IMR-90 (cell line): ENCODE measurements around the gene UPF1. TPM values are rescaled to one million over a fixed set of nuclear protein-coding genes. Genes with fewer than 3 reads are reported as not detected.
A peak's percentile ranks its signal among the peaks of the same experiment; 100 is the strongest.

Experiments used
- ATAC-seq: fragments of 200-7000 bp; cut with Tn5 transposase; 2 replicates; pipeline ENCODE4 v1.9.1; 2020; ENCODE audit warnings: low read depth, mild to moderate bottlenecking, moderate library complexity
- BruUV-seq: library from RNA; stranded (reverse); fragments of 400-500 nt; replicated peaks from 2 replicates; lab custom pipeline; 2021; lab: Mats Ljungman, UMichigan
- CTCF ChIA-PET: fragments of 300-600 bp; formaldehyde crosslinking; extraction: SDS; loops from one replicate; lab custom pipeline; 2021; ENCODE audit warnings: antibody characterized with exemption; lab: Yijun Ruan, JAX
- POLR2A ChIA-PET: fragments of 300-600 bp; sonication (Branson Sonifier 250); formaldehyde crosslinking; loops from one replicate; lab custom pipeline; 2022; ENCODE audit warnings: antibody characterized with exemption; ENCODE audit not compliant: unreplicated experiment; lab: Charles Lee
- DNase-seq: peaks from one replicate; pipeline ENCODE4 v3.0.0; 2013
- H2AFZ ChIP-seq: replicated peaks from 2 replicates; pipeline ENCODE3; 2013; ENCODE audit warnings: low read length, mild to moderate bottlenecking; ENCODE audit not compliant: poor library complexity
- H2AK5ac ChIP-seq: 2 replicates; pipeline ENCODE4 v1.6.1; 2013; ENCODE audit warnings: low read depth, low read length, inconsistent platforms
- H2AK9ac ChIP-seq: replicated peaks from 2 replicates; pipeline ENCODE3; 2013; ENCODE audit warnings: mild to moderate bottlenecking, low read depth, low read length, moderate library complexity; ENCODE audit not compliant: poor library complexity
- H2BK120ac ChIP-seq: 2 replicates; pipeline ENCODE4 v1.6.1; 2013; ENCODE audit warnings: low read depth, low read length, inconsistent platforms
- H2BK15ac ChIP-seq: 3 replicates; pipeline ENCODE4 v1.6.1; 2013; ENCODE audit warnings: low read depth, low read length, inconsistent platforms
- H2BK20ac ChIP-seq: 2 replicates; pipeline ENCODE4 v1.6.1; 2013; ENCODE audit warnings: low read depth, mild to moderate bottlenecking, inconsistent platforms, low read length, moderate library complexity
- H2BK5ac ChIP-seq: 2 replicates; pipeline ENCODE4 v1.6.1; 2013; ENCODE audit warnings: mild to moderate bottlenecking, low read depth, low read length, inconsistent platforms; ENCODE audit not compliant: poor library complexity, severe bottlenecking
- H3K14ac ChIP-seq: replicated peaks from 2 replicates; pipeline ENCODE4 v1.6.1; 2013; ENCODE audit warnings: low read depth, low read length, inconsistent platforms
- H3K18ac ChIP-seq: 2 replicates; pipeline ENCODE4 v1.6.1; 2013; ENCODE audit warnings: low read depth, low read length, control low read depth
- H3K23ac ChIP-seq: 2 replicates; pipeline ENCODE4 v1.6.1; 2013; ENCODE audit warnings: low read depth, low read length, inconsistent platforms
- H3K27ac ChIP-seq: 2 replicates; pipeline ENCODE4 v1.5.1; 2013; ENCODE audit warnings: mild to moderate bottlenecking, control low read depth, low read length; ENCODE audit not compliant: insufficient read depth
- H3K27me3 ChIP-seq: 2 replicates; pipeline ENCODE4 v1.6.1; 2013; ENCODE audit warnings: low read length; ENCODE audit not compliant: control insufficient read depth, insufficient read depth
- H3K36me3 ChIP-seq: 2 replicates; pipeline ENCODE4 v1.6.1; 2013; ENCODE audit warnings: low read length, mixed read lengths; ENCODE audit not compliant: control insufficient read depth, insufficient read depth
- H3K4ac ChIP-seq: 2 replicates; pipeline ENCODE4 v1.6.1; 2013; ENCODE audit warnings: low read depth, low read length, inconsistent platforms
- H3K4me1 ChIP-seq: 2 replicates; pipeline ENCODE4 v1.6.1; 2013; ENCODE audit warnings: low read length, mixed read lengths; ENCODE audit not compliant: control insufficient read depth, insufficient read depth
- H3K4me2 ChIP-seq: 2 replicates; pipeline ENCODE4 v1.6.1; 2013; ENCODE audit warnings: low read depth, mild to moderate bottlenecking, control low read depth, low read length, moderate library complexity
- H3K4me3 ChIP-seq: 2 replicates; pipeline ENCODE4 v1.5.1; 2013; ENCODE audit warnings: low read depth, mild to moderate bottlenecking, control low read depth, low read length, moderate library complexity; ENCODE audit not compliant: insufficient read depth
- H3K56ac ChIP-seq: 2 replicates; pipeline ENCODE4 v1.6.1; 2013; ENCODE audit warnings: low read length, inconsistent platforms; ENCODE audit not compliant: insufficient read depth; ENCODE audit errors: extremely low read depth
- H3K79me1 ChIP-seq, 2 experiments: 2 replicates each; pipeline ENCODE4 v1.6.1; 2013; ENCODE audit warnings: low read length in 2 of 2, inconsistent platforms in 1 of 2, low read depth in 1 of 2
- H3K9ac ChIP-seq: 2 replicates; pipeline ENCODE4 v1.6.1; 2013; ENCODE audit warnings: low read depth, low read length, control low read depth
- H3K9me1 ChIP-seq: 2 replicates; pipeline ENCODE4 v1.6.1; 2013; ENCODE audit warnings: low read length, inconsistent platforms; ENCODE audit not compliant: insufficient read depth
- H3K9me3 ChIP-seq: 2 replicates; pipeline ENCODE4 v1.6.1; 2013; ENCODE audit warnings: low read length; ENCODE audit not compliant: control insufficient read depth, insufficient read depth
- H4K20me1 ChIP-seq: 2 replicates; pipeline ENCODE4 v1.6.1; 2013; ENCODE audit warnings: low read length, inconsistent platforms; ENCODE audit not compliant: insufficient read depth
- H4K5ac ChIP-seq: 2 replicates; pipeline ENCODE4 v1.6.1; 2013; ENCODE audit warnings: mild to moderate bottlenecking, low read depth, low read length, control low read depth
- H4K8ac ChIP-seq, 2 experiments: 2 replicates each; pipeline ENCODE4 v1.6.1; 2013; ENCODE audit warnings: low read depth in 2 of 2, low read length in 2 of 2, control low read depth in 1 of 2, inconsistent platforms in 1 of 2
- H4K91ac ChIP-seq: 2 replicates; pipeline ENCODE4 v1.6.1; 2013; ENCODE audit warnings: low read depth, low read length, inconsistent platforms; ENCODE audit not compliant: insufficient read depth
- MAZ ChIP-seq: IDR thresholded peaks from 2 replicates; pipeline ENCODE4 v1.6.1; 2012; ENCODE audit warnings: low read depth, mild to moderate bottlenecking, low read length, improper control_type of control experiment, moderate library complexity, borderline replicate concordance
- WGBS, 2 experiments: methylation state at CpG; one replicate each; pipeline versions ENCODE4 v1.1.5 to v1.1.7; 2013; ENCODE audit warnings: missing lambda C conversion rate in 2 of 2; ENCODE audit not compliant: insufficient read length in 1 of 2; ENCODE audit errors: extremely low coverage in 2 of 2; 5-methylcytosine and 5-hydroxymethylcytosine counted together
- dilution Hi-C: fragments of 300-500 bp; cut with HindIII; formaldehyde crosslinking; loops from one replicate; pipeline ENCODE4 v1.14.3; 2018; ENCODE audit warnings: low sequenced_read_pairs; ENCODE audit not compliant: unreplicated experiment
- in situ Hi-C: fragments of 300-500 bp; cut with MboI; formaldehyde crosslinking; loops from 3 replicates; pipeline ENCODE4 v1.14.3; 2019; ENCODE audit warnings: low sequenced_read_pairs, inconsistent platforms, mixed read lengths
- intact Hi-C: fragments of 100-400 bp; cut with micrococcal nuclease; formaldehyde crosslinking; loops from 2 replicates; pipeline ENCODE4 v1.10.0; 2022
- polyA plus RNA-seq, 3 experiments: library from polyadenylated mRNA; depleted of rRNA; stranded (reverse); fragments of >200 nt; gene quantifications; 2 replicates each; pipeline ENCODE4 v1.2.3, GENCODE V29; 2012; ENCODE audit warnings: low replicate concordance in 1 of 3
- total RNA-seq: library from RNA; depleted of rRNA; stranded (reverse); fragments of >200 nt; gene quantifications from 2 replicates; pipeline ENCODE4 v1.2.3, GENCODE V29; 2012
- TF ChIP-seq, protein P1 (sequence below): fragments of 150-350 bp; IDR thresholded peaks from 2 replicates; pipeline ENCODE4 v1.6.1; 2016; ENCODE audit warnings: low read depth, mild to moderate bottlenecking, low read length, moderate library complexity, borderline replicate concordance

UPF1 gene
- total and polyA plus RNA-seq, 2 of the 4 experiments (the other 2 are of a cell fraction): 31.2 to 50.3 TPM

DNA sequence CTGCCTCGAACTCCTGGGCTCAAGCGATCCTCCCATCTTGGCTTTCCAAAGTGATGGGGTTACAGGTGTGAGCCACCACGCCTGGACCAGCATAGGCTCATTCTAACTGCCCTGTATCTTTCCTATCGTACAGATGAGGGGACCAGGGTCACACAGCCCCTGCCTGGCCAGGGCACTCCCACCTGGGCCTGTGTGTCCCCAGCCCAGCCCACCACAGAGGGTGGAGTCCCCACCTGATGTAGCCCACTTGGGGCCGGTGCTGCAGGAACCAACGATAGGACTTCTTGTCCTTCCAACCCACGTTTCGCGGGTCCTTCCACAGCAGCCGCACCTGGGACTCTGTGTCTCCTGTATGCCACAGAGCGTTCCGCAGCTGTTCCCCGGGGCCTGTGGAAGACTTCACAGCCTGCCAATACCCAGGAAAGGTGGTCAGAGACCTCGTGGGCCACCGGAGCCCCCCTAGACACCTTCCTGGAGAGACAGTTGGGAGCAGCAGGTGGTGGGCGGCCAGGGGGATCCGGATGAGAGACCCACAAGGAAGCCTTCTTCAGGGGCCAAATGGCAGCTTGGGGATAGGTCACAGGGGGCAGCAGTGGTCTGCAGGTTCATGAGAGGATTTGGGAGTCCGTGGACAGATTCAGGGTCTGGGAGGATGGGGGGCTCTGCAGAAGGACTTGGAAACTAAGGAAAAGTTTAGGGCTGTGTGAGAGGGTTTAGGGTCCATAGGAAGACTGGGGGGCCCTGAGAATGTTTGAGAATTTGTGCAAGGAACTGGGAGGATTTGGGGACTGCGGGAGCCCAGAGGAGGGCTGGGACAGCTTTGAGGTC, 47.6 kb upstream of the UPF1 start (continued):
- no peak for TF ChIP-seq MAZ

DNA sequence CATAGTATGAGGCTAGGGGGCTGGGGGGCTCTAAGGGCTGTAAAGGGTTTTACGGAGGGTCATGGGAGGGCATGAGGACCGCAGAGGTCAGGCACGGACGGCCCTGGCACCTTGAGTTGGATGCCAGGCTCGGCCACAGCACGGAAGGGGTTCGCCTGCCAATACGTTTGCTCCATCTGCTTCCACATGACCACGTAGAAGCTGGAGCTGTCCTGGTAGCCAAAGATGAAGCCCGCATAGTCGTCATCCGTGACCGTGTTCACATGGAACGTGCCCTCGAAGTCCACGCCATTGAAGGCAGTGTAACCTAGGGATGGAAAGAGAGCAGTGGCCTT, 47.0 kb upstream of the UPF1 start:
- Histone ChIP-seq H4K20me1 (peaks cover 11% of the 10 kb centered on the region; the same call in 1 of the 2 replicates), H3K9me3 (peaks cover 4% of the 10 kb centered on the region), H3K36me3 (no peaks in the 10 kb centered on the region), H4K91ac (no peak overlapping the region), H2BK5ac (no peak overlapping the region), H3K9me1 (peaks cover 2% of the 10 kb centered on the region; the same call in 1 of the 2 replicates), H3K9ac (no peak overlapping the region), H3K27me3 (peaks cover 38% of the 10 kb centered on the region), H3K27ac (no peak overlapping the region), H3K18ac (no peak overlapping the region), H3K4me2 (no peak overlapping the region), H3K4ac (no peak overlapping the region), H3K4me3 (no peak overlapping the region), H2AK5ac (no peak overlapping the region), H2BK15ac (no peak overlapping the region), H2BK20ac (no peak overlapping the region), H3K4me1 (peaks cover 1% of the 10 kb centered on the region; the same call in 1 of the 2 replicates), H4K8ac (no peak overlapping the region), H2AK9ac (peak overlapping the region; percentile 23), H3K79me1 (no peaks in the 10 kb centered on the region), H2AFZ (peak overlapping the region; percentile 56), H3K14ac (no peak overlapping the region), H3K56ac (no peak overlapping the region), H4K5ac (no peak overlapping the region), H2BK120ac (no peak overlapping the region), H3K23ac (no peak overlapping the region)
- ChIA-PET POLR2A (no interaction called here), CTCF (interaction anchor here (1.2 kb wide), 1 partner anchor 62 kb away, joined by 3 read pairs; no protein-coding TSS in a partner anchor)
- TF ChIP-seq, protein P1, sequence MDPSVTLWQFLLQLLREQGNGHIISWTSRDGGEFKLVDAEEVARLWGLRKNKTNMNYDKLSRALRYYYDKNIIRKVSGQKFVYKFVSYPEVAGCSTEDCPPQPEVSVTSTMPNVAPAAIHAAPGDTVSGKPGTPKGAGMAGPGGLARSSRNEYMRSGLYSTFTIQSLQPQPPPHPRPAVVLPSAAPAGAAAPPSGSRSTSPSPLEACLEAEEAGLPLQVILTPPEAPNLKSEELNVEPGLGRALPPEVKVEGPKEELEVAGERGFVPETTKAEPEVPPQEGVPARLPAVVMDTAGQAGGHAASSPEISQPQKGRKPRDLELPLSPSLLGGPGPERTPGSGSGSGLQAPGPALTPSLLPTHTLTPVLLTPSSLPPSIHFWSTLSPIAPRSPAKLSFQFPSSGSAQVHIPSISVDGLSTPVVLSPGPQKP: no peak
- 84% methylated on average over 16 of the region's 16 CpGs; no CpG with 5 or more reads in 1 of the 2 experiments for WGBS, 2 experiments
- ATAC-seq (no peak), DNase-seq (no peak)
- in situ Hi-C loops (no loop called here), intact Hi-C loops (no loop called here), dilution Hi-C loops (no loop called here)
- no TSS peak for BruUV-seq
